K562 (cell line): ENCODE data around the gene ZNF358. TPM values are rescaled to one million over a fixed set of nuclear protein-coding genes. Genes with fewer than 3 reads are reported as not detected.

Source experiments
- CHCHD3 ChIP-seq: fragments of 250-450 bp; sonication (Bioruptor Pico); IDR thresholded peaks from 2 replicates; pipeline ENCODE4 v2.1.2; 2022; ENCODE audit warnings: mild to moderate bottlenecking
- FUS ChIP-seq: fragments of 200-400 bp; formaldehyde crosslinking; optimal IDR thresholded peaks from 2 replicates; pipeline ENCODE3; 2017; ENCODE audit warnings: low read depth, low read length
- GATAD2A ChIP-seq: fragments of 450-650 bp; IDR thresholded peaks from 2 replicates; pipeline ENCODE4 v1.6.1; 2017
- MECOM ChIP-seq: fragments of 250-450 bp; sonication (Bioruptor Pico); IDR thresholded peaks from 2 replicates; pipeline ENCODE4 v1.8.0; 2022; ENCODE audit warnings: inconsistent platforms
- RB1 ChIP-seq: fragments of 450-650 bp; IDR thresholded peaks from 2 replicates; pipeline ENCODE4 v1.6.1; 2017; ENCODE audit warnings: low read depth, mild to moderate bottlenecking
- SMAD1 ChIP-seq: fragments of 150-350 bp; IDR thresholded peaks from 2 replicates; pipeline ENCODE4 v1.6.1; 2014; ENCODE audit warnings: low read length, low read depth; ENCODE audit not compliant: partially characterized antibody
- SMC3 ChIP-seq: conservative IDR thresholded peaks from 2 replicates; pipeline ENCODE4 v1.6.1; 2011; ENCODE audit warnings: low read depth, low read length, improper control_type of control experiment; ENCODE audit not compliant: insufficient read depth
- SOX6 ChIP-seq: fragments of 450-650 bp; IDR thresholded peaks from 2 replicates; pipeline ENCODE4 v1.6.1; 2014; ENCODE audit warnings: mild to moderate bottlenecking
- ZEB2 ChIP-seq: fragments of 450-650 bp; IDR thresholded peaks from 2 replicates; pipeline ENCODE4 v1.6.1; 2016
- ZNF232 ChIP-seq: sonication (generic); formaldehyde crosslinking; IDR thresholded peaks from 2 replicates; pipeline ENCODE4 v1.8.0; 2022; ENCODE audit warnings: mild to moderate bottlenecking, missing genetic modification reagents
- ZNF586 ChIP-seq: fragments of 450-650 bp; formaldehyde crosslinking; conservative IDR thresholded peaks from 2 replicates; pipeline ENCODE4 v1.4.0; 2020; ENCODE audit warnings: mild to moderate bottlenecking, moderate library complexity
- polyA plus RNA-seq, 8 experiments: library from polyadenylated mRNA; depleted of rRNA in 4 of 8; stranded (reverse) in 5 of 8; unstranded in 3 of 8; fragments of >200 nt; fragmentation: Nextera tagmentation in 2 of 8; fragmentation: Illumina TruSeq in 1 of 8; extraction: Ambion mirVana in 2 of 8; extraction: Trizol in 1 of 8; gene quantifications; 2 replicates each; pipeline versions ENCODE4 v1.2.1 to v1.2.3, GENCODE V29; 2011 to 2014; ENCODE audit warnings: inconsistent platforms in 1 of 8, missing spikeins in 1 of 8
- total RNA-seq, 7 experiments: library from RNA; depleted of rRNA in 6 of 7; stranded (reverse); fragments of >200 nt in 6 of 7; fragmentation: Illumina TruSeq in 2 of 7; extraction: Trizol in 2 of 7; gene quantifications; 2 replicates each; pipeline versions ENCODE4 v1.2.1 to v1.2.3, GENCODE V29; 2011 to 2021; ENCODE audit warnings: low replicate concordance in 1 of 7
- TF ChIP-seq, protein P1 (sequence below): fragments of 250-450 bp; sonication (Bioruptor Pico); IDR thresholded peaks from 2 replicates; pipeline ENCODE4 v1.4.0; 2020
- TF ChIP-seq, protein P2 (sequence below): fragments of 250-450 bp; sonication (Bioruptor Pico); IDR thresholded peaks from 2 replicates; pipeline ENCODE4 v1.4.0; 2020; ENCODE audit warnings: mild to moderate bottlenecking, moderate library complexity, borderline replicate concordance
- TF ChIP-seq, protein P3 (sequence below): fragments of 450-650 bp; IDR thresholded peaks from 2 replicates; pipeline ENCODE4 v1.6.1; 2014; ENCODE audit warnings: low read depth, mild to moderate bottlenecking, moderate library complexity, borderline replicate concordance
- TF ChIP-seq, protein P4 (sequence below): fragments of 450-650 bp; IDR thresholded peaks from 2 replicates; pipeline ENCODE4 v1.6.1; 2016; ENCODE audit warnings: low read depth

Gene ZNF358
- total and polyA plus RNA-seq, 9 of the 15 experiments (the other 6 are each of a cell fraction or from before 2014, with no cell fraction given) = 0.04 to 17.2 (median 4.9) TPM

DNA sequence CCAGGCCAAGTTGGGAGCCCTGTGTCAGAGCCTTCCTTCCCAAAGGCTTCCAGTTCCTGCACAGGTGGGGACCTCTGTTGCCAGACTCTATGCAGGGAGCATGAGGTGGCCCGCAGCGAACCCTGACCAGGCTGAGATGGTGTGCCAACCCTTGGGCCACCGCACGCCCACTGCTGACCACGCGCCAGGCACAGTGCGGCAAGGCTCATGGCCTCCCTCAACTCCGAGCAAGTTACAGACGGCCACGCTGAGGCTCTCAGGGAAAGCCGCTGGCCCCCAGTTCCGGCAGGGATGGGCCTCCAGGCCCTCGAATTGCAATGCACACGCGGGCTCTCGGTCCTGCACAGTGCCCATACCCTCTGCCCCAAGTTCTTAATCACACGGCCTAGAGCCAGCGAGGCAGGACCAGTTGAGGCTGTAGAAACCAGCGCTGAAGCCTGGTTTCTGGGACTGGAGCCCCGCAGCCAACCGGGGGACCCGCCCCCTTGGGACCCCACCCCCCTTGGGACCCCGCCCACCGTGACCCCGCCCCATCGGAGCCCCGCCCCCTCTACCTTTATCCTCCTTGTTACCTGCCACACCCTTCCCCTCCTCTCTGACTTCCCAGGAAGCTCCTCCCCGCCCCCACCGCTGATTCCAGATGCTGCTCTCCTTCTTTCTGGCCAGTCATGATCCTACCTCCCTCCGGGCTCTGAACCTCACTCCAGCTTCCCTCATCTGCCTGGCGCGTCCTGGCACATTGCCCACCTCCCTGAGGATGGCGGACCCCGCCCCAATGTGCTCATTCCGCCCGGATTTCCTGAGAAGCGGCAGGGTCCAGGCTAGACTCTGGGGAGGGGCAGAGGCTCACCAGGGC lies 33.1 kb upstream of the ZNF358 start (continued):
- TF ChIP-seq, protein P1, sequence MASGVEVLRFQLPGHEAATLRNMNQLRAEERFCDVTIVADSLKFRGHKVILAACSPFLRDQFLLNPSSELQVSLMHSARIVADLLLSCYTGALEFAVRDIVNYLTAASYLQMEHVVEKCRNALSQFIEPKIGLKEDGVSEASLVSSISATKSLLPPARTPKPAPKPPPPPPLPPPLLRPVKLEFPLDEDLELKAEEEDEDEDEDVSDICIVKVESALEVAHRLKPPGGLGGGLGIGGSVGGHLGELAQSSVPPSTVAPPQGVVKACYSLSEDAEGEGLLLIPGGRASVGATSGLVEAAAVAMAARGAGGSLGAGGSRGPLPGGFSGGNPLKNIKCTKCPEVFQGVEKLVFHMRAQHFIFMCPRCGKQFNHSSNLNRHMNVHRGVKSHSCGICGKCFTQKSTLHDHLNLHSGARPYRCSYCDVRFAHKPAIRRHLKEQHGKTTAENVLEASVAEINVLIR (CRISPR knock-in tag) = no peak
- no peak for TF ChIP-seq CHCHD3 (CRISPR knock-in tag)
- no peak for TF ChIP-seq ZNF232 (CRISPR knock-in tag)
- TF ChIP-seq FUS = no peak
- TF ChIP-seq, protein P2, sequence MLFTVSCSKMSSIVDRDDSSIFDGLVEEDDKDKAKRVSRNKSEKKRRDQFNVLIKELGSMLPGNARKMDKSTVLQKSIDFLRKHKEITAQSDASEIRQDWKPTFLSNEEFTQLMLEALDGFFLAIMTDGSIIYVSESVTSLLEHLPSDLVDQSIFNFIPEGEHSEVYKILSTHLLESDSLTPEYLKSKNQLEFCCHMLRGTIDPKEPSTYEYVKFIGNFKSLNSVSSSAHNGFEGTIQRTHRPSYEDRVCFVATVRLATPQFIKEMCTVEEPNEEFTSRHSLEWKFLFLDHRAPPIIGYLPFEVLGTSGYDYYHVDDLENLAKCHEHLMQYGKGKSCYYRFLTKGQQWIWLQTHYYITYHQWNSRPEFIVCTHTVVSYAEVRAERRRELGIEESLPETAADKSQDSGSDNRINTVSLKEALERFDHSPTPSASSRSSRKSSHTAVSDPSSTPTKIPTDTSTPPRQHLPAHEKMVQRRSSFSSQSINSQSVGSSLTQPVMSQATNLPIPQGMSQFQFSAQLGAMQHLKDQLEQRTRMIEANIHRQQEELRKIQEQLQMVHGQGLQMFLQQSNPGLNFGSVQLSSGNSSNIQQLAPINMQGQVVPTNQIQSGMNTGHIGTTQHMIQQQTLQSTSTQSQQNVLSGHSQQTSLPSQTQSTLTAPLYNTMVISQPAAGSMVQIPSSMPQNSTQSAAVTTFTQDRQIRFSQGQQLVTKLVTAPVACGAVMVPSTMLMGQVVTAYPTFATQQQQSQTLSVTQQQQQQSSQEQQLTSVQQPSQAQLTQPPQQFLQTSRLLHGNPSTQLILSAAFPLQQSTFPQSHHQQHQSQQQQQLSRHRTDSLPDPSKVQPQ = no peak
- 0 out of 2 replicates have a peak, but pooled peaks have one; percentile 32 for TF ChIP-seq ZEB2
- TF ChIP-seq GATAD2A = 0 out of 2 replicates have a peak, but pooled peaks have one; percentile 7
- TF ChIP-seq MECOM = no peak
- TF ChIP-seq RB1 = no peak
- TF ChIP-seq, protein P3, sequence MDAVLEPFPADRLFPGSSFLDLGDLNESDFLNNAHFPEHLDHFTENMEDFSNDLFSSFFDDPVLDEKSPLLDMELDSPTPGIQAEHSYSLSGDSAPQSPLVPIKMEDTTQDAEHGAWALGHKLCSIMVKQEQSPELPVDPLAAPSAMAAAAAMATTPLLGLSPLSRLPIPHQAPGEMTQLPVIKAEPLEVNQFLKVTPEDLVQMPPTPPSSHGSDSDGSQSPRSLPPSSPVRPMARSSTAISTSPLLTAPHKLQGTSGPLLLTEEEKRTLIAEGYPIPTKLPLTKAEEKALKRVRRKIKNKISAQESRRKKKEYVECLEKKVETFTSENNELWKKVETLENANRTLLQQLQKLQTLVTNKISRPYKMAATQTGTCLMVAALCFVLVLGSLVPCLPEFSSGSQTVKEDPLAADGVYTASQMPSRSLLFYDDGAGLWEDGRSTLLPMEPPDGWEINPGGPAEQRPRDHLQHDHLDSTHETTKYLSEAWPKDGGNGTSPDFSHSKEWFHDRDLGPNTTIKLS = no peak
- no peak for TF ChIP-seq SMC3
- no peak for TF ChIP-seq ZNF586 (CRISPR knock-in tag)
- TF ChIP-seq SOX6 = no peak
- TF ChIP-seq SMAD1 = no peak
- TF ChIP-seq, protein P4, sequence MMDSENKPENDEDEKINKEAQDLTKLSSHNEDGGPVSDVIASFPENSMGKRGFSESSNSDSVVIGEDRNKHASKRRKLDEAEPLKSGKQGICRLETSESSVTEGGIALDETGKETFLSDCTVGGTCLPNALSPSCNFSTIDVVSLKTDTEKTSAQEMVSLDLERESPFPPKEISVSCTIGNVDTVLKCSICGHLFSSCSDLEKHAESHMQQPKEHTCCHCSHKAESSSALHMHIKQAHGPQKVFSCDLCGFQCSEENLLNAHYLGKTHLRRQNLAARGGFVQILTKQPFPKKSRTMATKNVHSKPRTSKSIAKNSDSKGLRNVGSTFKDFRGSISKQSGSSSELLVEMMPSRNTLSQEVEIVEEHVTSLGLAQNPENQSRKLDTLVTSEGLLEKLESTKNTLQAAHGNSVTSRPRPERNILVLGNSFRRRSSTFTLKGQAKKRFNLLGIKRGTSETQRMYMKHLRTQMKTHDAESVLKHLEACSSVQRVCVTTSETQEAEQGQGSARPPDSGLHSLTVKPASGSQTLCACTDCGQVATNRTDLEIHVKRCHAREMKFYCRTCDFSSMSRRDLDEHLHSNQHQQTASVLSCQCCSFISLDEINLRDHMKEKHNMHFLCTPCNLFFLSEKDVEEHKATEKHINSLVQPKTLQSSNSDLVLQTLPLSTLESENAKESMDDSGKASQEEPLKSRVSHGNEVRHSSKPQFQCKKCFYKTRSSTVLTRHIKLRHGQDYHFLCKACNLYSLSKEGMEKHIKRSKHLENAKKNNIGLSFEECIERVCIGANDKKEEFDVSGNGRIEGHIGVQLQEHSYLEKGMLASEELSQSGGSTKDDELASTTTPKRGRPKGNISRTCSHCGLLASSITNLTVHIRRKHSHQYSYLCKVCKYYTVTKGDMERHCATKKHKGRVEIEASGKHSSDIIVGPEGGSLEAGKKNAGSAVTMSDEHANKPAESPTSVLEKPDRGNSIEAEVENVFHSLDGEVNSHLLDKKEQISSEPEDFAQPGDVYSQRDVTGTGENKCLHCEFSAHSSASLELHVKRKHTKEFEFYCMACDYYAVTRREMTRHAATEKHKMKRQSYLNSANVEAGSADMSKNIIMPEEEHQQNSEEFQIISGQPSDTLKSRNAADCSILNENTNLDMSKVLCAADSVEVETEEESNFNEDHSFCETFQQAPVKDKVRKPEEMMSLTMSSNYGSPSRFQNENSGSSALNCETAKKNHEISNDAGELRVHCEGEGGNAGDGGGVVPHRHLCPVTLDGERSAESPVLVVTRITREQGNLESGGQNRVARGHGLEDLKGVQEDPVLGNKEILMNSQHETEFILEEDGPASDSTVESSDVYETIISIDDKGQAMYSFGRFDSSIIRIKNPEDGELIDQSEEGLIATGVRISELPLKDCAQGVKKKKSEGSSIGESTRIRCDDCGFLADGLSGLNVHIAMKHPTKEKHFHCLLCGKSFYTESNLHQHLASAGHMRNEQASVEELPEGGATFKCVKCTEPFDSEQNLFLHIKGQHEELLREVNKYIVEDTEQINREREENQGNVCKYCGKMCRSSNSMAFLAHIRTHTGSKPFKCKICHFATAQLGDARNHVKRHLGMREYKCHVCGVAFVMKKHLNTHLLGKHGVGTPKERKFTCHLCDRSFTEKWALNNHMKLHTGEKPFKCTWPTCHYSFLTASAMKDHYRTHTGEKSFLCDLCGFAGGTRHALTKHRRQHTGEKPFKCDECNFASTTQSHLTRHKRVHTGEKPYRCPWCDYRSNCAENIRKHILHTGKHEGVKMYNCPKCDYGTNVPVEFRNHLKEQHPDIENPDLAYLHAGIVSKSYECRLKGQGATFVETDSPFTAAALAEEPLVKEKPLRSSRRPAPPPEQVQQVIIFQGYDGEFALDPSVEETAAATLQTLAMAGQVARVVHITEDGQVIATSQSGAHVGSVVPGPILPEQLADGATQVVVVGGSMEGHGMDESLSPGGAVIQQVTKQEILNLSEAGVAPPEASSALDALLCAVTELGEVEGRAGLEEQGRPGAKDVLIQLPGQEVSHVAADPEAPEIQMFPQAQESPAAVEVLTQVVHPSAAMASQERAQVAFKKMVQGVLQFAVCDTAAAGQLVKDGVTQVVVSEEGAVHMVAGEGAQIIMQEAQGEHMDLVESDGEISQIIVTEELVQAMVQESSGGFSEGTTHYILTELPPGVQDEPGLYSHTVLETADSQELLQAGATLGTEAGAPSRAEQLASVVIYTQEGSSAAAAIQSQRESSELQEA = no peak
